Measurements from ENCODE around the gene AGO4. TPM values are rescaled to one million over a fixed set of nuclear protein-coding genes. Genes with fewer than 3 reads are reported as not detected.

AGO4 gene
- total and polyA plus RNA-seq, 2 of the 4 experiments (the other 2 are of a cell fraction) = 8.2 to 9.2 TPM

DNA sequence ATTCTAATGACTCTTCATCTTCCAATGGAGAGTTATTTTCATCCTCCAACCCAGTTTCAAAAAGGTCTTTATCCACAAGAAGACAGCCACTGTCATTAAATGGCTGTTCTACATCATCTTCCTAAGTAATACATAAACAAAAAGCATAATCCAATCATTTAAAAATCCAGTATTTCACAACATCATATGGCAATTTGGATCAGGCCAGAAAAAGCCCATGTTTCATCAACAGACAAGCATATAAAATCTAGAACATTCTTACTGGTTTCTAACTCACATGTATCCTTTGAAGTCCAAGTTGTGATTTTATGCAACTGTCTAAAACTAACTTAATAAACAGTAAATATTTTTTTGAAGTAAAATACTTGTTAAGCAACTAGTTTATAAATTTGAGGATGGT lies 44.6 kb upstream of the AGO4 start:
- H2BK5ac ChIP-seq (ENCODE audit: low read depth, low read length, poor library complexity, severe bottlenecking) = no peak overlapping the region
- H3K4ac ChIP-seq (ENCODE audit: low read depth, low read length) = no peak overlapping the region
- H4K8ac ChIP-seq (ENCODE audit: low read depth in 2 of 2, low read length in 2 of 2) = no peak overlapping the region
- no peak overlapping the region for H3K9ac ChIP-seq (ENCODE audit: low read depth, low read length)
- H2AK9ac ChIP-seq (replicated peaks; ENCODE audit: low read depth, low read length, poor library complexity) = no peak overlapping the region
- peaks cover 7 to 18% of the 10 kb centered on the region in 2 experiments for H3K79me1 ChIP-seq (ENCODE audit: low read depth in 1 of 2, low read length in 2 of 2)
- peaks cover 4% of the 10 kb centered on the region; the same call in 1 of the 2 replicates for H3K36me3 ChIP-seq (ENCODE audit: control insufficient read depth, insufficient read depth, low read length)
- no peaks in the 10 kb centered on the region for H4K20me1 ChIP-seq (ENCODE audit: insufficient read depth, low read length)
- no peaks in the 10 kb centered on the region for H3K27me3 ChIP-seq (ENCODE audit: control insufficient read depth, insufficient read depth, low read length)
- peak; percentile 3 for DNase-seq
- no peak for TF ChIP-seq RCOR1 (IDR thresholded peaks at IDR 0.05; ENCODE audit: insufficient replicate concordance, low read length)
- peak; percentile 44; the same call in 1 of the 2 replicates for TF ChIP-seq CEBPB (IDR thresholded peaks at IDR 0.05; ENCODE audit: low read depth, low read length)
- no peaks in the 10 kb centered on the region for H3K9me3 ChIP-seq (ENCODE audit: control insufficient read depth, insufficient read depth, low read length)
- no peak for ATAC-seq (ENCODE audit: low read depth)
- H2AFZ ChIP-seq (replicated peaks; ENCODE audit: low read length, poor library complexity) = no peak overlapping the region
- no peak overlapping the region for H4K91ac ChIP-seq (ENCODE audit: insufficient read depth, low read depth, low read length)
- no peak overlapping the region for H3K56ac ChIP-seq (ENCODE audit: extremely low read depth, insufficient read depth, low read length)
- CTCF ChIA-PET = no interaction called here
- H3K4me1 ChIP-seq (ENCODE audit: control insufficient read depth, insufficient read depth, low read length) = no peaks in the 10 kb centered on the region
- H4K5ac ChIP-seq (ENCODE audit: low read depth, low read length) = no peak overlapping the region
- no TSS peak for BruUV-seq (replicated peaks)
- in situ Hi-C loops (cut with MboI; ENCODE audit: low sequenced_read_pairs) = no loop called here
- no peak overlapping the region for H2BK20ac ChIP-seq (ENCODE audit: low read depth, low read length)
- H3K4me3 ChIP-seq (ENCODE audit: insufficient read depth, low read depth, low read length) = no peak overlapping the region
- H2BK120ac ChIP-seq (ENCODE audit: low read depth, low read length) = no peak overlapping the region
- H3K27ac ChIP-seq (ENCODE audit: insufficient read depth, low read length) = no peak overlapping the region
- H3K23ac ChIP-seq (ENCODE audit: low read depth, low read length) = no peak overlapping the region
- intact Hi-C loops (cut with micrococcal nuclease) = loop anchor here (10.0 kb wide), 1 partner anchor 118 kb away; the partner anchor contains the start of gene PSMB2
- dilution Hi-C loops (cut with HindIII; ENCODE audit: low sequenced_read_pairs, unreplicated experiment) = no loop called here
- H3K4me2 ChIP-seq (ENCODE audit: low read depth, low read length) = no peak overlapping the region
- H3K14ac ChIP-seq (replicated peaks; ENCODE audit: low read depth, low read length) = no peak overlapping the region
- no peak overlapping the region for H2AK5ac ChIP-seq (ENCODE audit: low read depth, low read length)
- no peak overlapping the region for H3K18ac ChIP-seq (ENCODE audit: low read depth, low read length)
- H3K9me1 ChIP-seq (ENCODE audit: insufficient read depth, low read length) = no peaks in the 10 kb centered on the region
- H2BK15ac ChIP-seq (ENCODE audit: low read depth, low read length) = no peak overlapping the region
- POLR2A ChIA-PET (ENCODE audit: unreplicated experiment) = no interaction called here

All from IMR-90 (cell line).